ENCODE measurements around the gene ATAD3A.

DNA sequence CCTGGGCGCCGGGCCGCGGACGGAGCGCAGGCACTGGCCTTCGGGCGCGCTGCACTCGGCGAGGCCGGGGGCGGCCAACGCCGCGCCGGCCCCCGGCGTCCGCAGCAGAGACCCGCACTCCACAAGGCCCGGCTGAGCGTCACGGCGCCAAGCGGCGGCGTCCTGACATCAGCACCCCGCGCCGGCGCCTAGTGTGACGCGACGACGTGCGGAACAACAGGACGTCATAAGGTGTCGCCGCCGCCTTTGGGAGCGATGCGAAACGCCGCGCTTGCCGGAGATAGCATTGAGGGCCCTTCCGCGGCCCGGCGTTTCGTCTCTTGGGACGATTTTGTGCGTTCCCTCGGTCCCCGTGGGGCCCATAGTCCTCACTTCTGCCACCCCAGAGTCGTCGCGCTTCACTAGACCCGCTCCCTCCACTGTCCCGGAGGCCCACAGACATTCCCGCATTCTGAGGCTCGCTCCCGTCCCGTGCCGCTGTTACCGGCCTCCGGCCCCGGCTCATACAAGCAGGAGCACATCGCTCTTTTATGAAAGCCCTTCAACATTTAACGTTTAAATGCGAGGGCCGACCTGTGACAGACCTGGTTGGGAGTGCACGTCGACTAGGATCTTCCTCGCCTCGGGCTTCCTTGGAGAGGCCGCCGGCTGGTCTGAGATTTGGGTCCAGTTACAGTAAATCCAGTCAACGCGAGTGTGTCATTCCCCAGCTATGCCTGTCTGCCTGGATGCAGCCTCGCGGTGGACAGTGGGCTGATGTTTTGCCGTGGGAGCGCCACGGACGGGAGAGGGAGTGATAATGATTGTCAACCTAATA is 63.0 kb downstream of the ATAD3A start, which contains the start of gene SSU72:
- peak; percentile 97 for TF ChIP-seq POLR2A (IDR thresholded peaks at IDR 0.05; ENCODE audit: low read length)
- TF ChIP-seq GATA1 (IDR thresholded peaks at IDR 0.05; ENCODE audit: low read depth, low read length) = no peak

Data from erythroblast (primary cell).